ENCODE measurements around the gene TENM4.

The TENM4 gene

GRCh38 chr11:79294845-79295731 is 145.7 kb downstream of the TENM4 start:
- no peaks in the 10 kb centered on the region for H3K27me3 ChIP-seq (ENCODE audit: control insufficient read depth, insufficient read depth, low read length, poor library complexity, severe bottlenecking)
- WGBS, 2 experiments, result 94% methylated on average over 8 of the region's 8 CpGs
- no peak overlapping the region for H3K27ac ChIP-seq (ENCODE audit: insufficient read depth, low read depth, low read length, poor library complexity, severe bottlenecking)
- H3K9me3 ChIP-seq (ENCODE audit: control insufficient read depth, low read length), result no peaks in the 10 kb centered on the region
- H3K4me3 ChIP-seq (ENCODE audit: insufficient read depth, low read depth, low read length), result no peak overlapping the region
- no peaks in the 10 kb centered on the region for H3K36me3 ChIP-seq (ENCODE audit: control insufficient read depth, insufficient read depth, low read length)
- H3K4me1 ChIP-seq (ENCODE audit: control insufficient read depth, insufficient read depth, low read length), result no peaks in the 10 kb centered on the region

- H3K27me3 ChIP-seq (ENCODE audit: control insufficient read depth, insufficient read depth, low read length, poor library complexity, severe bottlenecking), result no peaks in the 10 kb centered on the region
- no peaks in the 10 kb centered on the region for H3K36me3 ChIP-seq (ENCODE audit: control insufficient read depth, insufficient read depth, low read length)
- 84 to 87% methylated on average over 4 of the region's 4 CpGs for WGBS, 2 experiments
- no peak overlapping the region for H3K27ac ChIP-seq (ENCODE audit: insufficient read depth, low read depth, low read length, poor library complexity, severe bottlenecking)
- no peaks in the 10 kb centered on the region for H3K4me1 ChIP-seq (ENCODE audit: control insufficient read depth, insufficient read depth, low read length)
- no peaks in the 10 kb centered on the region for H3K9me3 ChIP-seq (ENCODE audit: control insufficient read depth, low read length)
- no peak overlapping the region for H3K4me3 ChIP-seq (ENCODE audit: insufficient read depth, low read depth, low read length)
These were observed 148.9 kb downstream of the TENM4 start for GRCh38 chr11:79291948-79292347.

GRCh38 chr11:79290761-79291160 is 150.1 kb downstream of the TENM4 start:
- no peaks in the 10 kb centered on the region for H3K4me1 ChIP-seq (ENCODE audit: control insufficient read depth, insufficient read depth, low read length)
- H3K4me3 ChIP-seq (ENCODE audit: insufficient read depth, low read depth, low read length), result no peak overlapping the region
- no peak overlapping the region for H3K27ac ChIP-seq (ENCODE audit: insufficient read depth, low read depth, low read length, poor library complexity, severe bottlenecking)
- H3K27me3 ChIP-seq (ENCODE audit: control insufficient read depth, insufficient read depth, low read length, poor library complexity, severe bottlenecking), result no peaks in the 10 kb centered on the region
- no peaks in the 10 kb centered on the region for H3K36me3 ChIP-seq (ENCODE audit: control insufficient read depth, insufficient read depth, low read length)
- no peaks in the 10 kb centered on the region for H3K9me3 ChIP-seq (ENCODE audit: control insufficient read depth, low read length)

- Histone ChIP-seq H3K9me3 (ENCODE audit: control insufficient read depth, low read length) (no peaks in the 10 kb centered on the region), H3K27ac (ENCODE audit: insufficient read depth, low read depth, low read length, poor library complexity, severe bottlenecking) (no peak overlapping the region), H3K4me3 (ENCODE audit: insufficient read depth, low read depth, low read length) (no peak overlapping the region), H3K4me1 (ENCODE audit: control insufficient read depth, insufficient read depth, low read length) (no peaks in the 10 kb centered on the region), H3K36me3 (ENCODE audit: control insufficient read depth, insufficient read depth, low read length) (no peaks in the 10 kb centered on the region), H3K27me3 (ENCODE audit: control insufficient read depth, insufficient read depth, low read length, poor library complexity, severe bottlenecking) (no peaks in the 10 kb centered on the region)
These were observed 152.9 kb downstream of the TENM4 start for GRCh38 chr11:79287952-79288351.

GRCh38 chr11:79285756-79286155 is 155.1 kb downstream of the TENM4 start:
- no peak overlapping the region for H3K27ac ChIP-seq (ENCODE audit: insufficient read depth, low read depth, low read length, poor library complexity, severe bottlenecking)
- H3K4me1 ChIP-seq (ENCODE audit: control insufficient read depth, insufficient read depth, low read length), result no peaks in the 10 kb centered on the region
- 96 to 97% methylated on average over 2 of the region's 2 CpGs for WGBS, 2 experiments
- H3K36me3 ChIP-seq (ENCODE audit: control insufficient read depth, insufficient read depth, low read length), result no peaks in the 10 kb centered on the region
- no peaks in the 10 kb centered on the region for H3K9me3 ChIP-seq (ENCODE audit: control insufficient read depth, low read length)
- H3K27me3 ChIP-seq (ENCODE audit: control insufficient read depth, insufficient read depth, low read length, poor library complexity, severe bottlenecking), result no peaks in the 10 kb centered on the region
- H3K4me3 ChIP-seq (ENCODE audit: insufficient read depth, low read depth, low read length), result no peak overlapping the region

- Histone ChIP-seq H3K27me3 (ENCODE audit: control insufficient read depth, insufficient read depth, low read length, poor library complexity, severe bottlenecking) (no peaks in the 10 kb centered on the region), H3K27ac (ENCODE audit: insufficient read depth, low read depth, low read length, poor library complexity, severe bottlenecking) (no peak overlapping the region), H3K9me3 (ENCODE audit: control insufficient read depth, low read length) (no peaks in the 10 kb centered on the region), H3K4me1 (ENCODE audit: control insufficient read depth, insufficient read depth, low read length) (peaks cover 4% of the 10 kb centered on the region), H3K4me3 (ENCODE audit: insufficient read depth, low read depth, low read length) (no peak overlapping the region), H3K36me3 (ENCODE audit: control insufficient read depth, insufficient read depth, low read length) (no peaks in the 10 kb centered on the region)
- 92 to 96% methylated on average over 2 of the region's 2 CpGs for WGBS, 2 experiments
These were observed 164.0 kb downstream of the TENM4 start for GRCh38 chr11:79276736-79277325.

- Histone ChIP-seq H3K9me3 (ENCODE audit: control insufficient read depth, low read length) (no peaks in the 10 kb centered on the region), H3K4me1 (ENCODE audit: control insufficient read depth, insufficient read depth, low read length) (peaks cover 19% of the 10 kb centered on the region), H3K4me3 (ENCODE audit: insufficient read depth, low read depth, low read length) (no peak overlapping the region), H3K36me3 (ENCODE audit: control insufficient read depth, insufficient read depth, low read length) (no peaks in the 10 kb centered on the region), H3K27me3 (ENCODE audit: control insufficient read depth, insufficient read depth, low read length, poor library complexity, severe bottlenecking) (no peaks in the 10 kb centered on the region), H3K27ac (ENCODE audit: insufficient read depth, low read depth, low read length, poor library complexity, severe bottlenecking) (no peak overlapping the region)
- 88 to 90% methylated on average over 9 of the region's 9 CpGs for WGBS, 2 experiments
These were observed 166.0 kb downstream of the TENM4 start for GRCh38 chr11:79274636-79275331.

GRCh38 chr11:79273781-79274180 is 167.0 kb downstream of the TENM4 start:
- no peak overlapping the region for H3K27ac ChIP-seq (ENCODE audit: insufficient read depth, low read depth, low read length, poor library complexity, severe bottlenecking)
- H3K36me3 ChIP-seq (ENCODE audit: control insufficient read depth, insufficient read depth, low read length), result no peaks in the 10 kb centered on the region
- H3K4me3 ChIP-seq (ENCODE audit: insufficient read depth, low read depth, low read length), result no peak overlapping the region
- peaks cover 26% of the 10 kb centered on the region for H3K4me1 ChIP-seq (ENCODE audit: control insufficient read depth, insufficient read depth, low read length)
- no peaks in the 10 kb centered on the region for H3K9me3 ChIP-seq (ENCODE audit: control insufficient read depth, low read length)
- H3K27me3 ChIP-seq (ENCODE audit: control insufficient read depth, insufficient read depth, low read length, poor library complexity, severe bottlenecking), result no peaks in the 10 kb centered on the region
- 63 to 72% methylated on average over 3 of the region's 3 CpGs for WGBS, 2 experiments

GRCh38 chr11:79269611-79270307 is 171.1 kb downstream of the TENM4 start:
- Histone ChIP-seq H3K4me3 (ENCODE audit: insufficient read depth, low read depth, low read length) (no peak overlapping the region), H3K36me3 (ENCODE audit: control insufficient read depth, insufficient read depth, low read length) (no peaks in the 10 kb centered on the region), H3K4me1 (ENCODE audit: control insufficient read depth, insufficient read depth, low read length) (peaks cover 26% of the 10 kb centered on the region), H3K9me3 (ENCODE audit: control insufficient read depth, low read length) (no peaks in the 10 kb centered on the region), H3K27ac (ENCODE audit: insufficient read depth, low read depth, low read length, poor library complexity, severe bottlenecking) (peak overlapping the region; percentile 30), H3K27me3 (ENCODE audit: control insufficient read depth, insufficient read depth, low read length, poor library complexity, severe bottlenecking) (no peaks in the 10 kb centered on the region)
- 34 to 43% methylated on average over 6 of the region's 6 CpGs for WGBS, 2 experiments

GRCh38 chr11:79266396-79266795 is 174.4 kb downstream of the TENM4 start:
- no peaks in the 10 kb centered on the region for H3K27me3 ChIP-seq (ENCODE audit: control insufficient read depth, insufficient read depth, low read length, poor library complexity, severe bottlenecking)
- no peak overlapping the region for H3K4me3 ChIP-seq (ENCODE audit: insufficient read depth, low read depth, low read length)
- WGBS, 2 experiments, result 100% methylated on average over 1 of the region's 1 CpG
- peaks cover 18% of the 10 kb centered on the region for H3K4me1 ChIP-seq (ENCODE audit: control insufficient read depth, insufficient read depth, low read length)
- no peaks in the 10 kb centered on the region for H3K9me3 ChIP-seq (ENCODE audit: control insufficient read depth, low read length)
- H3K27ac ChIP-seq (ENCODE audit: insufficient read depth, low read depth, low read length, poor library complexity, severe bottlenecking), result no peak overlapping the region
- no peaks in the 10 kb centered on the region for H3K36me3 ChIP-seq (ENCODE audit: control insufficient read depth, insufficient read depth, low read length)

All from ectodermal cell (in vitro differentiated cells).